ENCODE data around the gene KRTAP5-9.
A peak's percentile ranks its signal among the peaks of the same experiment; 100 is the strongest.
"Not testable (repeated sequence)": the region's sequence is repeated elsewhere in the genome, so short reads cannot be mapped to it uniquely, and the experiment has no call there.

KRTAP5-9 gene

DNA sequence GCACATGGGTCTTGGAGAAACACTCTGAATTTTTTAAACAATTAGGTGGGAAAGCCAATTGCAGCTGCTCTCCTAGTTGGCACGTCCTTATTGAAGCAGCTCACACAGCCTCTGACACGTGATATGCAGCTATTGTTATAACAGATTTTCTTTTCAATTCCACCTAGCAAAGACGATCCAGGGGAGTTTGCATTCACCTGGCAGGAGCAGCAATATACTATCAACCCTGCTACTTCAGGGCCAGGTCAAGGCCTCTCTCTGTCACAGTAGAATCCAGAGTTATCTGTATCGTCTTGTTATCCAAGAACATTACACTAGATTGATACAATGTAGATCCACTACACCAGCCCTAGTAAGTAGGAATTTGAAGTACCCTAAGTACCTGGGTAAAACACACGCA, 26.2 kb downstream of the KRTAP5-9 start:
- Histone ChIP-seq H3K14ac (ENCODE audit: low read length) (no peak overlapping the region), H3K36me3 (ENCODE audit: control insufficient read depth in 1 of 2, insufficient read depth in 2 of 2, low read length in 2 of 2) (no peaks in the 10 kb centered on the region), H3K9me3 (ENCODE audit: insufficient read depth, low read depth, low read length) (peaks cover 5% of the 10 kb centered on the region), H3K79me1 (ENCODE audit: low read length) (no peaks in the 10 kb centered on the region), H3K4me2 (ENCODE audit: low read length) (no peak overlapping the region), H3K79me2 (ENCODE audit: control insufficient read depth, insufficient read depth, low read length, poor library complexity) (no peaks in the 10 kb centered on the region), H2BK12ac (ENCODE audit: low read length) (no peak overlapping the region), H3K4me3 (ENCODE audit: low read depth, low read length) (no peak overlapping the region), H3K27ac (ENCODE audit: low read depth, low read length) (no peak overlapping the region), H4K91ac (ENCODE audit: low read depth, low read length) (no peak overlapping the region), H2AFZ (ENCODE audit: insufficient read depth, low read length, poor library complexity) (no peak overlapping the region), H2BK120ac (ENCODE audit: insufficient read depth, low read length, poor library complexity) (no peak overlapping the region), H3K23ac (ENCODE audit: low read length) (no peak overlapping the region), H3K4me1 (ENCODE audit: control insufficient read depth in 1 of 2, insufficient read depth in 2 of 2, low read length in 2 of 2) (no peaks in the 10 kb centered on the region), H4K8ac (ENCODE audit: low read depth, low read length) (no peak overlapping the region), H2BK5ac (ENCODE audit: low read depth, low read length, poor library complexity) (no peak overlapping the region), H3K9ac (ENCODE audit: low read length) (no peak overlapping the region), H3K4ac (ENCODE audit: low read depth, low read length) (no peak overlapping the region), H3K27me3 (ENCODE audit: insufficient read depth, low read length) (no peaks in the 10 kb centered on the region), H2AK5ac (ENCODE audit: low read length) (no peak overlapping the region), H3K18ac (ENCODE audit: low read length) (no peak overlapping the region), H4K12ac (ENCODE audit: low read depth, low read length) (no peak overlapping the region)
- no peak for DNase-seq
- no CpG with 5 or more reads among the region's 5 CpGs for WGBS (ENCODE audit: extremely low coverage, insufficient coverage, insufficient read length)

DNA sequence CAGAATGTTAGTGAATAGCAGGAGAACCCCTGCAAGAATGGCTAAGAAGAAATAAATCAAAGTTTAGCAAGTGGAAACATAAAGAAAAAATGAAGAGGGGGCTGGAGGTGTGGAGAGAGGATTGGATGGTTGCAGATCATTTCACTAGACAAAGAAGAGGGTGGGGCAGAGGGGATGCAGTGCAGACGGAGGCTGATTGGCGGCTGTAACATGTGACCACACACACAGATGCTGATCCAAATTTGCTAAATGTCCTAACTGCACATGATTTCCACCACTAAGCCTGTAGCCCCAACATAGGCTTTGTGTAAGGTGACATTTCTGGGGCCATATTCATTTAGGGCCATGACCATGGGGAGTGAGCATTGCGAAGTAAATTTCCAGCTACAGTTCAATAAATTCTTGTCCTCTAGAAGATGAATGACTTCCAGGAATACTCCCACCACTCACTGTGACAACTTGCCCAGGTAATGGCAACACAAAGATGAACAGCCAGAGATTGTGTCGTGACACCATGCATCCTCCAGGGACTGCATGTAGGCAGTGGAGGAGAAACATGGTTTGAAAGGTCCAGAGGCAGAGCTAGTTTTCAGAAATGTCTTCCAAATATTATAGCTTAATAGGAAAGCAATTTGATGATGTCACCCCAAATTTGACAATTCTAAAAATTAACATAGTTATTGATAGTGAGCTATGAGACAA, 27.7 kb downstream of the KRTAP5-9 start:
- H3K4me2 ChIP-seq (ENCODE audit: low read length), result no peak overlapping the region
- H2BK5ac ChIP-seq (ENCODE audit: low read depth, low read length, poor library complexity), result no peak overlapping the region
- peaks cover 5% of the 10 kb centered on the region for H3K9me3 ChIP-seq (ENCODE audit: insufficient read depth, low read depth, low read length)
- DNase-seq, result no peak
- no peak overlapping the region for H3K4ac ChIP-seq (ENCODE audit: low read depth, low read length)
- H2AK5ac ChIP-seq (ENCODE audit: low read length), result no peak overlapping the region
- H2BK120ac ChIP-seq (ENCODE audit: insufficient read depth, low read length, poor library complexity), result no peak overlapping the region
- H3K27me3 ChIP-seq (ENCODE audit: insufficient read depth, low read length), result no peaks in the 10 kb centered on the region
- H3K14ac ChIP-seq (ENCODE audit: low read length), result no peak overlapping the region
- no peak overlapping the region for H4K91ac ChIP-seq (ENCODE audit: low read depth, low read length)
- no peak overlapping the region for H3K18ac ChIP-seq (ENCODE audit: low read length)
- no CpG with 5 or more reads among the region's 4 CpGs for WGBS (ENCODE audit: extremely low coverage, insufficient coverage, insufficient read length)
- H3K4me3 ChIP-seq (ENCODE audit: low read depth, low read length), result no peak overlapping the region
- H3K27ac ChIP-seq (ENCODE audit: low read depth, low read length), result no peak overlapping the region
- H4K12ac ChIP-seq (ENCODE audit: low read depth, low read length), result no peak overlapping the region
- H3K36me3 ChIP-seq (ENCODE audit: control insufficient read depth in 1 of 2, insufficient read depth in 2 of 2, low read length in 2 of 2), result no peaks in the 10 kb centered on the region
- no peaks in the 10 kb centered on the region for H3K79me1 ChIP-seq (ENCODE audit: low read length)
- H2AFZ ChIP-seq (ENCODE audit: insufficient read depth, low read length, poor library complexity), result no peak overlapping the region
- no peak overlapping the region for H3K23ac ChIP-seq (ENCODE audit: low read length)
- H2BK12ac ChIP-seq (ENCODE audit: low read length), result no peak overlapping the region
- H3K4me1 ChIP-seq (ENCODE audit: control insufficient read depth in 1 of 2, insufficient read depth in 2 of 2, low read length in 2 of 2), result peaks cover 0 to 2% of the 10 kb centered on the region in 2 experiments
- H3K79me2 ChIP-seq (ENCODE audit: control insufficient read depth, insufficient read depth, low read length, poor library complexity), result no peaks in the 10 kb centered on the region
- peak overlapping the region; percentile 53 for H3K9ac ChIP-seq (ENCODE audit: low read length)
- H4K8ac ChIP-seq (ENCODE audit: low read depth, low read length), result no peak overlapping the region

DNA sequence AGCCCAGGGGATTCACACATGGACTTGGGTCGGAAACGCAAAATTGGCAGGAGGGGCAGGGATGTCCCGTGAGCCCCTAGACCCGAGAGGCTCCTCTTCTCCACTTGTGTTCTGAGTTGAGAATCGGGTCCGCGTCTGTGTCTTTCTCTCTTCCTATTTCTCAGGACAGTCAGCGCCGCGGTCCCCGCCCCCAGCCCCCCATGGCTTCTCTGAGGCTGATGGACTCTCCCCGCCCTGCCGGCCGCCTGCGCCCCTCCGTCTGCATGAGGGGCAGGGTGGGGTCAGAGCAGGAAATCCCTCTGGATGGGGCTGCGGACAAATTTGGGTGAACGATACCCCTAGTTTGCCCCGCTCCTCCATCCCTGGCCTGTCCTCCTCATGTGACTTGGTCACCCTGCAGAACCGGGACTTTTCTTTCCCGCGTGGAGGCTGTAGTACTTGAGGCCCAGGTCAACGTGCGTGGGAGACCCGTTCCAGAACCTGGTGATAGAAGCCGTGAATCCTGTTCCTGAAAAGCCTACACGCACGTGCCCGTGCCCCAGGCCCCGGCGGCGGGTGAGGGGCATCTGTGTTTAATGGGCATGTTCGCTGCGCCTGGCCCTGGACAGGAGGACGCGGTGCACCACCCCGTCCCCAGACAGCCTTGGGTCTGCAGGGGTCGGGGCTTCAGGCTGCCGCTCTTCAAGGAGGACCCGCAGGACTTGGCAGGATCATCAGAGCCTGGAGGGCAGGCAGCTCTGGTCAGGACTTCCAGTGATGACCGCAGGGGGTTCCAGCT, 28.7 kb downstream of the KRTAP5-9 start:
- no CpG with 5 or more reads among the region's 41 CpGs for WGBS (ENCODE audit: extremely low coverage, insufficient coverage, insufficient read length)
- H4K8ac ChIP-seq (ENCODE audit: low read depth, low read length); H3K79me2 ChIP-seq (ENCODE audit: control insufficient read depth, insufficient read depth, low read length, poor library complexity); H3K14ac ChIP-seq (ENCODE audit: low read length); H4K91ac ChIP-seq (ENCODE audit: low read depth, low read length); H3K9me3 ChIP-seq (ENCODE audit: insufficient read depth, low read depth, low read length); H3K23ac ChIP-seq (ENCODE audit: low read length); H3K4me1 ChIP-seq (ENCODE audit: control insufficient read depth in 1 of 2, insufficient read depth in 2 of 2, low read length in 2 of 2); H2BK5ac ChIP-seq (ENCODE audit: low read depth, low read length, poor library complexity); H3K4ac ChIP-seq (ENCODE audit: low read depth, low read length); H3K36me3 ChIP-seq (ENCODE audit: control insufficient read depth in 1 of 2, insufficient read depth in 2 of 2, low read length in 2 of 2); H3K27me3 ChIP-seq (ENCODE audit: insufficient read depth, low read length); H3K9ac ChIP-seq (ENCODE audit: low read length); H3K18ac ChIP-seq (ENCODE audit: low read length); DNase-seq; H3K4me3 ChIP-seq (ENCODE audit: low read depth, low read length); H2AK5ac ChIP-seq (ENCODE audit: low read length); H3K27ac ChIP-seq (ENCODE audit: low read depth, low read length); H2AFZ ChIP-seq (ENCODE audit: insufficient read depth, low read length, poor library complexity); H3K4me2 ChIP-seq (ENCODE audit: low read length); H4K12ac ChIP-seq (ENCODE audit: low read depth, low read length); H2BK12ac ChIP-seq (ENCODE audit: low read length); H3K79me1 ChIP-seq (ENCODE audit: low read length); H2BK120ac ChIP-seq (ENCODE audit: insufficient read depth, low read length, poor library complexity): not testable (repeated sequence)

DNA sequence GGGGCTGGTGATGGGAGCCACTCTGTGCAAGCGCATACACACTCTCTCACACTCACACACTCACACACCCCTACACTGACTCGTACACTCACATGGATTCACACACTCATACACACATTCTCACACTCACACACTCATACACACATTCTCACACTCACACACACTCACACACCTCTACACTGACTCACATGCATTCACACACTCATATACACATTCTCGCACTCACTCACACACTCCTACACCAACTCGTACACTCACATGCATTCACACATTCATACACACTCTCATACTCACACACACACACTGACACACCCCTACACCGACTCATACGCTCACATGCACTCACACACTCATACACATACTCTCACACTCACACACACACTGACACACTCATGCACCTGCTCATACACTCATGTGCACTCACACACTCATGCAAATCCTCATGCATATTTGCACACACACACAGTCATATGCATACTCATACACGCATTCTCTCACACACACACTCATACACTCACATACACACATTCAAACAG, 29.3 kb downstream of the KRTAP5-9 start:
- no peaks in the 10 kb centered on the region for H3K79me2 ChIP-seq (ENCODE audit: control insufficient read depth, insufficient read depth, low read length, poor library complexity)
- 100% methylated on average over 4 of the region's 7 CpGs for WGBS (ENCODE audit: extremely low coverage, insufficient coverage, insufficient read length)
- no peak overlapping the region for H2AFZ ChIP-seq (ENCODE audit: insufficient read depth, low read length, poor library complexity)
- no peak overlapping the region for H4K91ac ChIP-seq (ENCODE audit: low read depth, low read length)
- no peak for DNase-seq
- H4K12ac ChIP-seq (ENCODE audit: low read depth, low read length), result no peak overlapping the region
- H3K4me1 ChIP-seq (ENCODE audit: control insufficient read depth in 1 of 2, insufficient read depth in 2 of 2, low read length in 2 of 2), result peaks cover 0 to 2% of the 10 kb centered on the region in 2 experiments
- no peak overlapping the region for H2BK120ac ChIP-seq (ENCODE audit: insufficient read depth, low read length, poor library complexity)
- H3K27ac ChIP-seq (ENCODE audit: low read depth, low read length), result no peak overlapping the region
- no peak overlapping the region for H4K8ac ChIP-seq (ENCODE audit: low read depth, low read length)
- H3K79me1 ChIP-seq (ENCODE audit: low read length), result no peaks in the 10 kb centered on the region
- no peak overlapping the region for H2BK5ac ChIP-seq (ENCODE audit: low read depth, low read length, poor library complexity)
- H3K9ac ChIP-seq (ENCODE audit: low read length), result no peak overlapping the region
- H3K23ac ChIP-seq (ENCODE audit: low read length), result peak overlapping the region; percentile 91
- H3K9me3 ChIP-seq (ENCODE audit: insufficient read depth, low read depth, low read length), result peaks cover 4% of the 10 kb centered on the region
- H3K4me3 ChIP-seq (ENCODE audit: low read depth, low read length), result no peak overlapping the region
- H3K27me3 ChIP-seq (ENCODE audit: insufficient read depth, low read length), result no peaks in the 10 kb centered on the region
- H2AK5ac ChIP-seq (ENCODE audit: low read length), result no peak overlapping the region
- H2BK12ac ChIP-seq (ENCODE audit: low read length), result no peak overlapping the region
- no peak overlapping the region for H3K4ac ChIP-seq (ENCODE audit: low read depth, low read length)
- H3K18ac ChIP-seq (ENCODE audit: low read length), result no peak overlapping the region
- no peaks in the 10 kb centered on the region for H3K36me3 ChIP-seq (ENCODE audit: control insufficient read depth in 1 of 2, insufficient read depth in 2 of 2, low read length in 2 of 2)
- no peak overlapping the region for H3K4me2 ChIP-seq (ENCODE audit: low read length)
- H3K14ac ChIP-seq (ENCODE audit: low read length), result no peak overlapping the region

All from trophoblast cell (in vitro differentiated cells and primary cell).